Nasal cavity respiratory epithelium epithelial cell of viscerocranial mucosa (primary cell): ENCODE data around the gene TDRD7. TPM values are rescaled to one million over a fixed set of nuclear protein-coding genes. Genes with fewer than 3 reads are reported as not detected.

ENCODE experiments used
- total RNA-seq: library from RNA; depleted of rRNA; stranded (reverse); fragments of >200 nt; gene quantifications from 2 replicates; pipeline ENCODE4 v1.2.3, GENCODE V29; 2014

TDRD7 gene, protein sequence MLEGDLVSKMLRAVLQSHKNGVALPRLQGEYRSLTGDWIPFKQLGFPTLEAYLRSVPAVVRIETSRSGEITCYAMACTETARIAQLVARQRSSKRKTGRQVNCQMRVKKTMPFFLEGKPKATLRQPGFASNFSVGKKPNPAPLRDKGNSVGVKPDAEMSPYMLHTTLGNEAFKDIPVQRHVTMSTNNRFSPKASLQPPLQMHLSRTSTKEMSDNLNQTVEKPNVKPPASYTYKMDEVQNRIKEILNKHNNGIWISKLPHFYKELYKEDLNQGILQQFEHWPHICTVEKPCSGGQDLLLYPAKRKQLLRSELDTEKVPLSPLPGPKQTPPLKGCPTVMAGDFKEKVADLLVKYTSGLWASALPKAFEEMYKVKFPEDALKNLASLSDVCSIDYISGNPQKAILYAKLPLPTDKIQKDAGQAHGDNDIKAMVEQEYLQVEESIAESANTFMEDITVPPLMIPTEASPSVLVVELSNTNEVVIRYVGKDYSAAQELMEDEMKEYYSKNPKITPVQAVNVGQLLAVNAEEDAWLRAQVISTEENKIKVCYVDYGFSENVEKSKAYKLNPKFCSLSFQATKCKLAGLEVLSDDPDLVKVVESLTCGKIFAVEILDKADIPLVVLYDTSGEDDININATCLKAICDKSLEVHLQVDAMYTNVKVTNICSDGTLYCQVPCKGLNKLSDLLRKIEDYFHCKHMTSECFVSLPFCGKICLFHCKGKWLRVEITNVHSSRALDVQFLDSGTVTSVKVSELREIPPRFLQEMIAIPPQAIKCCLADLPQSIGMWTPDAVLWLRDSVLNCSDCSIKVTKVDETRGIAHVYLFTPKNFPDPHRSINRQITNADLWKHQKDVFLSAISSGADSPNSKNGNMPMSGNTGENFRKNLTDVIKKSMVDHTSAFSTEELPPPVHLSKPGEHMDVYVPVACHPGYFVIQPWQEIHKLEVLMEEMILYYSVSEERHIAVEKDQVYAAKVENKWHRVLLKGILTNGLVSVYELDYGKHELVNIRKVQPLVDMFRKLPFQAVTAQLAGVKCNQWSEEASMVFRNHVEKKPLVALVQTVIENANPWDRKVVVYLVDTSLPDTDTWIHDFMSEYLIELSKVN
- 2.7 and 6.8 TPM in 2 replicates for total RNA-seq

DNA sequence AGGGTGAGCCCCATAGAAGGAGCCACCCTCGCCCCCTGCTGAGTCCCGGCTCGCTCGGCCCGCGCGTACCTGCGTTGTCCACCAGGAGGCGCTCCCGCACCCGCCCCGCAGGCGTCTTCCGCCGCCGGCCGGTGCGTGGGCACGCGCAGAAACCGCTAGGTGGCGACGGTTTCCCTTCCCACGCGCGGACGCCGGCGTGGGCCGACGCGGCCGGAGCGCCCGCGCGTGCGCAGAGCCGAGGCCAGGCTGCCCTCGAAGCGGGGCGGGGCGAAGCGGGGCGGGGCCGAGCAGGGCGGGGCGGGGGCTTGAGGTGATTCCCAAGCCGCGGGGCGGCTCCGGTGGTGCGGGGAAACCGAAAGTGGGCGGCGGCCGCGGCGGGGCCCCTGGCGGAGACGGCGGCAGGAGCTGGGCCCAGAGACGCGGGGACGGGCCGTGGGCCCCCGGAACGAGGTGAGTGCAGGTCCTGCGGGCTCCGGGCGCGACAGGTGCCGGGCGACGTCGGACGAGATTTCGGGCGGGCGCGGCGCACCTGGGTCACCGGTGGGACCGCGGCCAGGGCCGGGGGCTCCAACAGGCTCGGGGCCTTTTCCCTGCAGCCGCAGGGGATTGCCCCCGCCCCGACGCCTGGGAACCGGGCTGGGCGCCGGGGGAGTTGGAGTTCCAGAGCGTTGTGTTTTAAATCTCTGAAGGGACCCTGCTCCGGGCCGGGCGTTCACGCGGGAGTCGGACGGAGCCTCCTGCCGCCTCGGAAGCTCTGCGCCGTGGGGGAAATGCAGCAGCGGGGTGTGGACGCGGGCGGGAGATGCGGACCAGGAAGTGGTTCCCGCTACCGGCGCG lies at the start of gene TDRD7:
Gene TDRD7, plus strand, starts transcription at position 308 of the 837 bp plus-strand sequence. CDS start 16,370 bp downstream, outside the sequence.

DNA sequence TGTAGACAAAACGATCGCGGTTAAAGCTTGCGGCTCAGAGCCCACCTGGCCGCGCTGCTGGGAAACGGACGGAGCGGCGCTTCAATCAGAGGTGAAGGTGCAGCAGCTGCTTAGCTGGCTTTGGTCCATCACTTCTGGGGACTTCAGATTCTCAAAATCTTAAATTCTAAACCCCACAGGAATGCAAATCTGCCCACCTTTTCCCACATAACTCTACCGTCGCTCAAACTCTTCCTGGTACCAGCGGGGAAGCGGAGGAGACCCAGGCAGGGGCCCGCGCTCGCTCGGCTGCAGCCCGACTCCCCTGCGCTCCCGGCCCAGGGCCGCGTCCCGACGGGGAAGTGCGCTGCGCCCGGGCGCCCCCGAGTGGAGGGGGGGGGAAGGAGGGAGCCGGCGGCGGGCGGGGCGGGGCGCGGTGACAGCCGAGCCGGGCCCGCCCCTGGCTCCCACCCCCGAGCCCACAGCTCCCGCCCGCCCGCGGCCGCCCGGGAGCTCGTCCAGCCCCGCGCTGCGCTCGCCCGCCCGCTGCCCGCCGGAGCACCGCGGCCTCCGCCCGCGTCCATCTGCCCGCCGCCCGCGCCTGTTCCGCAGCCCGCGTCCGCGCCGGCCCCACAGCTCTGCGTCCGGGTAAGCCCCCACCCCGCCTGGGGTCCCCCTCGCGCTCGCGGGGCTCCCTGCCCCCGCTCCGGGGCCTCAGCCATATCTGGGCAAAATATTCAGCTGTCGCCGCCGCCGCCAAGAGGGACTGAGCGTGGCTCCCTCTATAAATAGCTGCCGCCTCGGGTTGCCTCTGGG lies 89.5 kb downstream of the TDRD7 start, which contains the start of gene TMOD1:
Gene TMOD1, plus strand, starts transcription at position 490 of the 795 bp plus-strand sequence. CDS start 22,523 bp downstream, outside the sequence.

Other genes with a start within 250 kb of the TDRD7 start
- under 0.01 TPM in 2 replicates for gene CCDC180, start 104.4 kb upstream of the TDRD7 start, total RNA-seq
- gene TMOD1, start 89.6 kb downstream of the TDRD7 start, total RNA-seq, result not detected in 2 replicates
- 20.2 and 31.1 TPM in 2 replicates for gene TSTD2, start 221.3 kb downstream of the TDRD7 start, total RNA-seq
- gene NCBP1, start 221.7 kb downstream of the TDRD7 start, total RNA-seq, result 30.1 and 49.3 TPM in 2 replicates